DND-41 (cell line): ENCODE measurements around the gene SLC6A12.

Source experiments
- ATAC-seq: fragments of 200-7000 bp; cut with Tn5 transposase; 3 replicates; pipeline ENCODE4 v1.9.1; 2021; ENCODE audit warnings: low read depth; ENCODE audit not compliant: insufficient read depth
- DNase-seq: peaks from one replicate; pipeline ENCODE4 v3.0.0-alpha.2; 2020
- H2AFZ ChIP-seq: 2 replicates; pipeline ENCODE4 v1.6.0; 2012; ENCODE audit warnings: low read depth, low read length
- H3K27ac ChIP-seq: 2 replicates; pipeline ENCODE4 v1.5.1; 2012; ENCODE audit warnings: low read length, inconsistent platforms
- H3K27me3 ChIP-seq: fragments of 200-600 bp; sonication (generic); 2 replicates; pipeline ENCODE4 v1.6.0; 2012; ENCODE audit warnings: low read length, mild to moderate bottlenecking, inconsistent platforms; ENCODE audit not compliant: insufficient read depth, poor library complexity
- H3K36me3 ChIP-seq: 2 replicates; pipeline ENCODE4 v1.5.1; 2012; ENCODE audit warnings: low read length, inconsistent platforms; ENCODE audit not compliant: insufficient read depth
- H3K4me1 ChIP-seq: 2 replicates; pipeline ENCODE4 v1.5.1; 2012; ENCODE audit warnings: mild to moderate bottlenecking, low read length; ENCODE audit not compliant: insufficient read depth
- H3K4me2 ChIP-seq: 2 replicates; pipeline ENCODE4 v1.6.0; 2012; ENCODE audit warnings: mild to moderate bottlenecking, moderate library complexity, low read length, inconsistent platforms; ENCODE audit not compliant: insufficient read depth
- H3K4me3 ChIP-seq, 2 experiments: fragments of 200-600 bp in 1 of 2; shearing (Covaris generic) in 1 of 2; 2 replicates each; pipeline ENCODE4 v1.5.1; 2012 to 2016; ENCODE audit warnings: inconsistent platforms in 2 of 2, low read length in 2 of 2, mild to moderate bottlenecking in 2 of 2, low read depth in 1 of 2, moderate library complexity in 1 of 2
- H3K79me2 ChIP-seq: 2 replicates; pipeline ENCODE4 v1.6.0; 2012; ENCODE audit warnings: low read length, inconsistent platforms; ENCODE audit not compliant: insufficient read depth
- H3K9ac ChIP-seq: 2 replicates; pipeline ENCODE4 v1.6.0; 2012; ENCODE audit warnings: low read depth, mild to moderate bottlenecking, inconsistent platforms, low read length, moderate library complexity
- H3K9me3 ChIP-seq: 2 replicates; pipeline ENCODE4 v1.5.1; 2012; ENCODE audit warnings: low read length, moderate library complexity, mild to moderate bottlenecking, inconsistent platforms; ENCODE audit not compliant: insufficient read depth, severe bottlenecking
- H4K20me1 ChIP-seq: 2 replicates; pipeline ENCODE4 v1.6.0; 2012; ENCODE audit warnings: low read length; ENCODE audit not compliant: insufficient read depth
- EZH2 ChIP-seq: IDR thresholded peaks from 3 replicates; pipeline ENCODE4 v1.6.1; 2012; ENCODE audit warnings: borderline replicate concordance, low read depth, mild to moderate bottlenecking, moderate library complexity, low read length, inconsistent platforms; ENCODE audit not compliant: severe bottlenecking
- TF ChIP-seq, protein P1 (sequence below): IDR thresholded peaks from 2 replicates; pipeline ENCODE4 v1.5.1; 2012; ENCODE audit warnings: borderline replicate concordance, low read length, moderate library complexity, mild to moderate bottlenecking; ENCODE audit not compliant: poor library complexity, severe bottlenecking; ENCODE audit errors: extremely low read depth

Gene SLC6A12

DNA sequence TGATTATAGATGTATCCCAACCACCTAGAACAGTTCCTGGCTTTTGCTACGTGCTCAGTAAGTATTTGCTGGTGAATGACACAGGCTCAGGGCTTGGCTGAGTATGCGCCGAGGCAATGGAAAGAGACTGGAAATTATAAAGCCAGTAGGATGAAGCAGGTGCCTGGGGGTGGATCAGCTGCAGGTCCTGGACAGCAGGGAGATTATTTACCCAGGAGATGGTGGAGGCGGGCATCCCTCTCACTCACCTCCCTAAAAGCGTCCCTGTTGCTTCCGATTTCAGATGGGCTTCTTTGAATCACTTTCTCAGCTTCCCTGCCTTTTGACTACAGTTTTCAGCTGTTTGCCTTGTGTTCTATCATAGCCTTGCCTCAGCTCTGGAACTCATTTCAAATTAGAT is 42.3 kb upstream of the SLC6A12 start:
- H3K27me3 ChIP-seq = peaks cover 7% of the 10 kb centered on the region
- no peak for ATAC-seq

DNA sequence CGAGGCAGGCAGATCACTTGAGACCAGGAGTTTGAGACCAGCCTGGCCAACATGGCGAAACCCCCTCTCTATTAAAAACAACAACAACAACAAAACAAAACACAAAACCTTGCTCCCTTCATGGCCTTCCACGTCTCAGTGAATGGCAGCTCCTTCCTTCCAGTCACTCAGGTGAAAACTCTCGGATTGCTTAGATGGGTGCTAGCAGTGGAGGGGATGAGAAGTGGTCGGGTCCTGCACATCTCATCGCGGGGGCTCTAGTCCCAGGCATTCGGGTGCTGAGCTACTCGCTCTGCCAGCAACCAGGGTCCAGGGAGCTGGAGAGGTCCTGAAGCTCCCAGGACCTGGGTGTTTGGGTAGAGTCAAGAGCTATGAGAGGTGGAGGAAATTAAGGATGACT is 41.0 kb upstream of the SLC6A12 start:
- no peaks in the 10 kb centered on the region for H3K79me2 ChIP-seq
- H4K20me1 ChIP-seq = no peaks in the 10 kb centered on the region
- no peaks in the 10 kb centered on the region for H3K9me3 ChIP-seq

More for the DNA sequence above, 42.3 kb upstream of the SLC6A12 start:
- Histone ChIP-seq H3K79me2 (no peaks in the 10 kb centered on the region), H3K9ac (no peak overlapping the region), H4K20me1 (no peaks in the 10 kb centered on the region), H2AFZ (no peak overlapping the region), H3K4me1 (no peaks in the 10 kb centered on the region), H3K9me3 (no peaks in the 10 kb centered on the region), H3K36me3 (no peaks in the 10 kb centered on the region), H3K4me2 (no peak overlapping the region), H3K4me3 (no peak overlapping the region), H3K27ac (no peak overlapping the region)
- TF ChIP-seq EZH2 = no peak
- DNase-seq = no peak

DNA sequence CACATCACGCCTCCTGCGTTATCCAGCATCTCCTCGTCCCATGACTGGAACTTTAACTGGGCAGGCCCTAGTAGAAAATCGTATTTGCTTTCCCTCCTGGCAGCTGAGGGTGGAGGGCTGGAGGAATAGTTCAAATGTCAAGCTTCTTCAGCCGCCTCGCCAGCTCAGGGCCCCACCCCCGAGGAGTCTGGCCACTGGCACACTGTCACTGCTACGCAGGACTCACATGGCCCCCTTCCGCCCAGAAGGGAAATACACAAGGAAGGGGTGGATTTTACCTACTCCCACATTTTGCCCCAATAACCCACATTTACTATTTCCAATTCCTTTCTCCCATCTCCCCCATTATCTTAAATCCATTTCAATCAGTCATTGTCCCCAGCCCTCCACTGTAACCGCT is 40.1 kb upstream of the SLC6A12 start:
- Histone ChIP-seq H3K9ac (no peak overlapping the region), H3K27ac (no peak overlapping the region), H3K79me2 (no peaks in the 10 kb centered on the region), H3K9me3 (no peaks in the 10 kb centered on the region), H3K36me3 (no peaks in the 10 kb centered on the region), H3K4me1 (no peaks in the 10 kb centered on the region), H3K4me2 (no peak overlapping the region), H3K27me3 (peaks cover 7% of the 10 kb centered on the region), H2AFZ (no peak overlapping the region), H3K4me3 (no peak overlapping the region), H4K20me1 (no peaks in the 10 kb centered on the region)
- ATAC-seq = no peak
- DNase-seq = no peak
- no peak for TF ChIP-seq EZH2
- TF ChIP-seq, protein P1, sequence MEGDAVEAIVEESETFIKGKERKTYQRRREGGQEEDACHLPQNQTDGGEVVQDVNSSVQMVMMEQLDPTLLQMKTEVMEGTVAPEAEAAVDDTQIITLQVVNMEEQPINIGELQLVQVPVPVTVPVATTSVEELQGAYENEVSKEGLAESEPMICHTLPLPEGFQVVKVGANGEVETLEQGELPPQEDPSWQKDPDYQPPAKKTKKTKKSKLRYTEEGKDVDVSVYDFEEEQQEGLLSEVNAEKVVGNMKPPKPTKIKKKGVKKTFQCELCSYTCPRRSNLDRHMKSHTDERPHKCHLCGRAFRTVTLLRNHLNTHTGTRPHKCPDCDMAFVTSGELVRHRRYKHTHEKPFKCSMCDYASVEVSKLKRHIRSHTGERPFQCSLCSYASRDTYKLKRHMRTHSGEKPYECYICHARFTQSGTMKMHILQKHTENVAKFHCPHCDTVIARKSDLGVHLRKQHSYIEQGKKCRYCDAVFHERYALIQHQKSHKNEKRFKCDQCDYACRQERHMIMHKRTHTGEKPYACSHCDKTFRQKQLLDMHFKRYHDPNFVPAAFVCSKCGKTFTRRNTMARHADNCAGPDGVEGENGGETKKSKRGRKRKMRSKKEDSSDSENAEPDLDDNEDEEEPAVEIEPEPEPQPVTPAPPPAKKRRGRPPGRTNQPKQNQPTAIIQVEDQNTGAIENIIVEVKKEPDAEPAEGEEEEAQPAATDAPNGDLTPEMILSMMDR = no peak

More for the DNA sequence above, 41.0 kb upstream of the SLC6A12 start:
- H3K4me1 ChIP-seq = no peaks in the 10 kb centered on the region
- ATAC-seq (no peak), DNase-seq (no peak)
- peaks cover 7% of the 10 kb centered on the region for H3K27me3 ChIP-seq
- no peak overlapping the region for H3K4me2 ChIP-seq
- no peak for TF ChIP-seq EZH2
- TF ChIP-seq, protein P1 = no peak
- no peak overlapping the region for H3K27ac ChIP-seq
- H3K4me3 ChIP-seq = no peak overlapping the region
- no peaks in the 10 kb centered on the region for H3K36me3 ChIP-seq
- H3K9ac ChIP-seq = no peak overlapping the region
- H2AFZ ChIP-seq = no peak overlapping the region

DNA sequence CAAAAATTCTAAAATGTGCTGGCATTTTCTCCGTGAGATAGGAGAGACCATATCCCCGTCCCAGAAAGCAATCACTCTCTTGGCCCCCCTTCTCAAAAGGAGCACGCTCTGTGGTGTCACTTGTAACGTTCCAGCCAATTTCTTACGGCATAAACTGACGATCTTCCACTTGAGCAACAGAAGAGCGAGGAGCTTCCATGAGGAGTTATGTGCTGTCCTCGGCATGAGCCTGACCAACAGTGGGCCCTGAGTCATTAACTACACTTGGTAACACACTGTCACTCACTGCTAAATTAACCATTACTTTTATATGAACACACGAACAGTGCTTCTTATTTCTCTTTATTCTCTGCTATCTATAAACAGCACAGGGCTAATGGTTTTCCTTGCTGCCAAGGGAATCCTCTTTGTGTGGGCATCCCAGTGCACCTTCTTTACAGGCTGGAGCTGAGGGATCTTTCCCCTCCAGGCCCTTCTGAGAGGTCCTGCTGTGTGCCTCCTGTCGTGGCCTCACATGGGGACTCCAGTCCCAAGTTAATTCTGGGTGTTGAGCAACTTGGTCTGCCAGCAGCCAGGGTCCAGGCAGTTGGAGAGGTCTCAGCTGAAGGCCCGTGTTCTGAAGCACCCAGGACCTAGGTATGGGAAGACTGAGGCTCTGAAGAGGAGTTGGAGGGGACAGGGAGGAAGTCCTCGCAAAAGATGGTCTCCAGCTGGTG is 39.3 kb upstream of the SLC6A12 start:
- no peaks in the 10 kb centered on the region for H3K79me2 ChIP-seq
- no peak overlapping the region for H2AFZ ChIP-seq
- H3K9ac ChIP-seq = no peak overlapping the region
- H3K9me3 ChIP-seq = no peaks in the 10 kb centered on the region
- no peak overlapping the region for H3K4me3 ChIP-seq
- no peaks in the 10 kb centered on the region for H3K4me1 ChIP-seq
- H3K27ac ChIP-seq = no peak overlapping the region
- no peak overlapping the region for H3K4me2 ChIP-seq
- H4K20me1 ChIP-seq = no peaks in the 10 kb centered on the region
- peaks cover 7% of the 10 kb centered on the region for H3K27me3 ChIP-seq
- ATAC-seq (no peak), DNase-seq (no peak)
- H3K36me3 ChIP-seq = no peaks in the 10 kb centered on the region
- TF ChIP-seq, protein P1 = no peak
- no peak for TF ChIP-seq EZH2
